ENCODE results near the gene CASQ2. TPM values are rescaled to one million over a fixed set of nuclear protein-coding genes. Genes with fewer than 3 reads are reported as not detected.

CASQ2 gene
- total and polyA plus RNA-seq, 2 donors (not counting 1 experiment from before 2014, with no cell fraction given) = not detected

- Histone ChIP-seq H3K9me3 (ENCODE audit: control extremely low read depth in 1 of 3, control insufficient read depth in 2 of 3, insufficient read depth in 1 of 3, low read length in 2 of 3) (no peaks in the 10 kb centered on the region), H3K36me3 (replicated peaks in 1 of 2; ENCODE audit: control extremely low read depth in 1 of 2, control insufficient read depth in 1 of 2, extremely low read depth in 1 of 2, insufficient read depth in 2 of 2, low read length in 1 of 2) (no peaks in the 10 kb centered on the region), H2AFZ (ENCODE audit: insufficient read depth, low read depth, low read length, poor library complexity, severe bottlenecking) (no peak overlapping the region), H3K9ac (ENCODE audit: low read length) (no peak overlapping the region), H3K4me2 (replicated peaks; ENCODE audit: low read depth, low read length, poor library complexity, severe bottlenecking) (no peak overlapping the region), H3K79me2 (ENCODE audit: control insufficient read depth, insufficient read depth, low read length) (no peaks in the 10 kb centered on the region), H4K20me1 (ENCODE audit: control insufficient read depth, insufficient read depth, low read length, poor library complexity, severe bottlenecking) (no peaks in the 10 kb centered on the region), H3K27ac (ENCODE audit: low read length in 2 of 2) (no peak overlapping the region), H3K27me3 (replicated peaks in 1 of 4; ENCODE audit: control extremely low read depth in 1 of 4, control insufficient read depth in 3 of 4, insufficient read depth in 4 of 4, low read length in 3 of 4) (peaks cover 0 to 3% (median 1%) of the 10 kb centered on the region in 4 experiments), H3K4me1 (ENCODE audit: control insufficient read depth in 2 of 2, insufficient read depth in 2 of 2, low read length in 2 of 2) (no peaks in the 10 kb centered on the region), H3K4me3 (ENCODE audit: control extremely low read depth in 1 of 5, extremely low read depth in 1 of 5, insufficient read depth in 1 of 5, low read depth in 2 of 5, low read length in 4 of 5) (no peak overlapping the region)
- no peak overlapping the region for H3K4me3 Mint-ChIP-seq
- ChIA-PET CTCF (interaction anchor here (0.8 to 6.3 kb wide), 3 partner anchors 171 to 688 kb away, joined by 3 to 59 read pairs (median 6); no protein-coding TSS in a partner anchor), POLR2A (no interaction called here)
- TF ChIP-seq EZH2 (IDR thresholded peaks at IDR 0.05; ENCODE audit: borderline replicate concordance, insufficient read depth, low read depth, low read length, poor library complexity, severe bottlenecking) (no peak), CTCF (IDR thresholded peaks at IDR 0.05) (no peak)
- no peaks in the 10 kb centered on the region for H3K9me3 Mint-ChIP-seq (ENCODE audit: insufficient read depth)
- no peak for ATAC-seq (ENCODE audit: low read depth)
- WGBS (ENCODE audit: insufficient coverage) = 75% methylated on average over 1 of the region's 3 CpGs
- DNase-seq = no peak
- H3K27me3 Mint-ChIP-seq = peaks cover 26% of the 10 kb centered on the region
- no peak overlapping the region for H3K27ac Mint-ChIP-seq
- no peaks in the 10 kb centered on the region for H3K4me1 Mint-ChIP-seq
- intact Hi-C loops (cut with micrococcal nuclease) = no loop called here
Measured at GRCh38 chr1:115811140-115811828, 42.8 kb upstream of the CASQ2 start.

GRCh38 chr1:115810609-115811008 is 42.1 kb upstream of the CASQ2 start:
- H3K27me3 ChIP-seq (replicated peaks in 1 of 4; ENCODE audit: control extremely low read depth in 1 of 4, control insufficient read depth in 3 of 4, insufficient read depth in 4 of 4, low read length in 3 of 4) = peaks cover 0 to 3% (median 1%) of the 10 kb centered on the region in 4 experiments
- H4K20me1 ChIP-seq (ENCODE audit: control insufficient read depth, insufficient read depth, low read length, poor library complexity, severe bottlenecking) = no peaks in the 10 kb centered on the region
- POLR2A ChIA-PET = no interaction called here
- H3K4me3 Mint-ChIP-seq = no peak overlapping the region
- ATAC-seq (ENCODE audit: low read depth) = no peak
- H3K4me1 Mint-ChIP-seq = no peaks in the 10 kb centered on the region
- no peak for DNase-seq
- H3K27me3 Mint-ChIP-seq = peaks cover 24% of the 10 kb centered on the region
- H3K9me3 ChIP-seq (ENCODE audit: control extremely low read depth in 1 of 3, control insufficient read depth in 2 of 3, insufficient read depth in 1 of 3, low read length in 2 of 3) = no peaks in the 10 kb centered on the region
- H3K4me3 ChIP-seq (ENCODE audit: control extremely low read depth in 1 of 5, extremely low read depth in 1 of 5, insufficient read depth in 1 of 5, low read depth in 2 of 5, low read length in 4 of 5) = no peak overlapping the region
- CTCF ChIA-PET = interaction anchor here (0.9 to 6.3 kb wide), 3 partner anchors 10 to 209 kb away, joined by 3 to 59 read pairs (median 6); no protein-coding TSS in a partner anchor
- no peaks in the 10 kb centered on the region for H3K9me3 Mint-ChIP-seq (ENCODE audit: insufficient read depth)
- WGBS (ENCODE audit: insufficient coverage) = 88% methylated on average over 2 of the region's 2 CpGs
- H2AFZ ChIP-seq (ENCODE audit: insufficient read depth, low read depth, low read length, poor library complexity, severe bottlenecking) = no peak overlapping the region
- TF ChIP-seq EZH2 (IDR thresholded peaks at IDR 0.05; ENCODE audit: borderline replicate concordance, insufficient read depth, low read depth, low read length, poor library complexity, severe bottlenecking) (no peak), CTCF (IDR thresholded peaks at IDR 0.05) (no peak)
- H3K4me2 ChIP-seq (replicated peaks; ENCODE audit: low read depth, low read length, poor library complexity, severe bottlenecking) = no peak overlapping the region
- no peaks in the 10 kb centered on the region for H3K4me1 ChIP-seq (ENCODE audit: control insufficient read depth in 2 of 2, insufficient read depth in 2 of 2, low read length in 2 of 2)
- H3K36me3 ChIP-seq (replicated peaks in 1 of 2; ENCODE audit: control extremely low read depth in 1 of 2, control insufficient read depth in 1 of 2, extremely low read depth in 1 of 2, insufficient read depth in 2 of 2, low read length in 1 of 2) = no peaks in the 10 kb centered on the region
- H3K27ac Mint-ChIP-seq = no peak overlapping the region
- intact Hi-C loops (cut with micrococcal nuclease) = no loop called here
- no peak overlapping the region for H3K9ac ChIP-seq (ENCODE audit: low read length)
- H3K79me2 ChIP-seq (ENCODE audit: control insufficient read depth, insufficient read depth, low read length) = no peaks in the 10 kb centered on the region
- H3K27ac ChIP-seq (ENCODE audit: low read length in 2 of 2) = no peak overlapping the region
